ENCODE measurements around the gene LRFN2. TPM values are rescaled to one million over a fixed set of nuclear protein-coding genes. Genes with fewer than 3 reads are reported as not detected.

The LRFN2 gene
- total RNA-seq, 4 donors from 2014 or later = 0.18 to 2.2 (median 0.34) TPM

- WGBS, 2 donors = 48 to 54% methylated on average over 9 of the region's 9 CpGs
- no peak for TF ChIP-seq POLR2A (IDR thresholded peaks at IDR 0.05)
- Histone ChIP-seq H3K27me3 (peaks cover 0 to 65% (median 0%) of the 10 kb centered on the region in 4 donors), H3K9me3 (no peaks in the 10 kb centered on the region), H3K4me3 (no peak overlapping the region), H3K27ac (no peak overlapping the region), H3K4me1 (no peaks in the 10 kb centered on the region), H3K36me3 (no peaks in the 10 kb centered on the region)
- DNase-seq = no peak
- intact Hi-C loops (cut with DNase I) = no loop called here
These were observed 33.5 kb upstream of the LRFN2 start for GRCh38 chr6:40620574-40621240.

- TF ChIP-seq CTCF (IDR thresholded peaks at IDR 0.05) (no peak), POLR2A (IDR thresholded peaks at IDR 0.05) (no peak)
- 45 to 46% methylated on average over 6 of the region's 6 CpGs for WGBS, 2 donors
- H3K4me3 ChIP-seq = no peak overlapping the region
- no peak overlapping the region for H3K27ac ChIP-seq
- peaks cover 0 to 94% (median 5%) of the 10 kb centered on the region in 4 donors for H3K27me3 ChIP-seq
- DNase-seq = no peak
- H3K4me1 ChIP-seq = no peaks in the 10 kb centered on the region
- intact Hi-C loops (cut with DNase I) = no loop called here
- no peaks in the 10 kb centered on the region for H3K9me3 ChIP-seq
- H3K36me3 ChIP-seq = no peaks in the 10 kb centered on the region
These were observed 27.5 kb upstream of the LRFN2 start for GRCh38 chr6:40614671-40615070.

- no peak for DNase-seq
- intact Hi-C loops (cut with DNase I) = no loop called here
- 43% methylated on average over 2 of the region's 8 CpGs; no CpG with 5 or more reads in 1 of the 2 donors for WGBS, 2 donors
- Histone ChIP-seq H3K4me3 (no peak overlapping the region), H3K27me3 (peaks cover 0 to 92% (median 5%) of the 10 kb centered on the region in 4 donors), H3K4me1 (no peaks in the 10 kb centered on the region), H3K9me3 (no peaks in the 10 kb centered on the region), H3K36me3 (no peaks in the 10 kb centered on the region), H3K27ac (no peak overlapping the region)
- TF ChIP-seq POLR2A (IDR thresholded peaks at IDR 0.05) (no peak), CTCF (IDR thresholded peaks at IDR 0.05) (no peak)
These were observed 24.7 kb upstream of the LRFN2 start for GRCh38 chr6:40611912-40612311.

- intact Hi-C loops (cut with DNase I) = no loop called here
- no peak overlapping the region for H3K27ac ChIP-seq
- H3K36me3 ChIP-seq = no peaks in the 10 kb centered on the region
- H3K4me3 ChIP-seq = no peak overlapping the region
- peaks cover 0 to 87% (median 5%) of the 10 kb centered on the region in 4 donors for H3K27me3 ChIP-seq
- WGBS, 2 donors = 50 to 75% methylated on average over 5 of the region's 5 CpGs
- no peak for DNase-seq
- TF ChIP-seq CTCF (IDR thresholded peaks at IDR 0.05) = no peak
- TF ChIP-seq POLR2A (IDR thresholded peaks at IDR 0.05) = no peak
- H3K4me1 ChIP-seq = no peaks in the 10 kb centered on the region
- no peaks in the 10 kb centered on the region for H3K9me3 ChIP-seq
These were observed 24.3 kb upstream of the LRFN2 start for GRCh38 chr6:40611434-40611833.

GRCh38 chr6:40610229-40610628, 23.1 kb upstream of the LRFN2 start:
- DNase-seq = no peak
- no peak overlapping the region for H3K27ac ChIP-seq
- no peaks in the 10 kb centered on the region for H3K4me1 ChIP-seq
- no peak overlapping the region for H3K4me3 ChIP-seq
- WGBS, 2 donors = 9 to 13% methylated on average over 2 of the region's 2 CpGs
- H3K36me3 ChIP-seq = no peaks in the 10 kb centered on the region
- H3K9me3 ChIP-seq = no peaks in the 10 kb centered on the region
- intact Hi-C loops (cut with DNase I) = no loop called here
- TF ChIP-seq POLR2A (IDR thresholded peaks at IDR 0.05) (no peak), CTCF (IDR thresholded peaks at IDR 0.05) (no peak)
- peaks cover 0 to 85% (median 5%) of the 10 kb centered on the region in 4 donors for H3K27me3 ChIP-seq
